MCF 10A (cell line): ENCODE measurements around the gene GRM1. TPM values are rescaled to one million over a fixed set of nuclear protein-coding genes. Genes with fewer than 3 reads are reported as not detected.

ENCODE experiments used
- BruUV-seq: library from RNA; stranded (reverse); fragments of 400-500 nt; replicated peaks from 2 replicates; lab custom pipeline; 2021; lab: Mats Ljungman, UMichigan
- CTCF ChIA-PET: fragments of 300-600 bp; sonication (Branson Sonifier 250); formaldehyde crosslinking; extraction: SDS; loops from one replicate; lab custom pipeline; 2021; ENCODE audit warnings: antibody characterized with exemption, inconsistent platforms; lab: Yijun Ruan, JAX
- POLR2A ChIA-PET: fragments of 300-600, 350-650 bp; sonication (Branson Sonifier 250); formaldehyde crosslinking; extraction: SDS; loops from one replicate; lab custom pipeline; 2020; ENCODE audit warnings: antibody characterized with exemption, inconsistent platforms; lab: Yijun Ruan, JAX
- DNase-seq: peaks from one replicate; pipeline ENCODE4 v3.0.0-alpha.2; 2018; ENCODE audit not compliant: unreplicated experiment
- H3K27ac Mint-ChIP-seq: one replicate; pipeline ENCODE4 v1.8.0; 2022; ENCODE audit warnings: mild to moderate bottlenecking, low read depth, mixed read lengths; ENCODE audit not compliant: unreplicated experiment
- H3K27me3 Mint-ChIP-seq: one replicate; pipeline ENCODE4 v1.8.0; 2022; ENCODE audit warnings: mixed read lengths; ENCODE audit not compliant: insufficient read depth, unreplicated experiment
- H3K36me3 Mint-ChIP-seq: one replicate; pipeline ENCODE4 v1.8.0; 2022; ENCODE audit warnings: mild to moderate bottlenecking, moderate library complexity, mixed read lengths; ENCODE audit not compliant: insufficient read depth, unreplicated experiment
- H3K4me1 Mint-ChIP-seq: one replicate; pipeline ENCODE4 v1.8.0; 2022; ENCODE audit warnings: mixed read lengths; ENCODE audit not compliant: insufficient read depth, unreplicated experiment
- H3K4me3 Mint-ChIP-seq: one replicate; pipeline ENCODE4 v1.8.0; 2022; ENCODE audit warnings: mild to moderate bottlenecking, moderate library complexity, mixed read lengths; ENCODE audit not compliant: unreplicated experiment
- H3K9me3 Mint-ChIP-seq: one replicate; pipeline ENCODE4 v1.8.0; 2022; ENCODE audit warnings: mixed read lengths; ENCODE audit not compliant: unreplicated experiment
- CTCF ChIP-seq: fragments of 200-600 bp; IDR thresholded peaks from one replicate; pipeline ENCODE4 v1.8.0; 2022; ENCODE audit warnings: antibody characterized with exemption, mild to moderate bottlenecking; ENCODE audit not compliant: unreplicated experiment
- intact Hi-C: fragments of 100-400 bp; cut with micrococcal nuclease; formaldehyde crosslinking; loops from 2 replicates; pipeline ENCODE4 v1.14.1; 2022
- total RNA-seq: library from RNA; stranded (reverse); gene quantifications from 2 replicates; pipeline ENCODE4 v1.2.3, GENCODE V29; 2022

The GRM1 gene
- total RNA-seq, 1 experiment from 2014 or later, result not detected

GRCh38 chr6:146246028-146246427 lies 217.2 kb downstream of the GRM1 start:
- intact Hi-C loops, result no loop called here
- H3K4me3 Mint-ChIP-seq, result no peak overlapping the region
- TF ChIP-seq CTCF, result no peak
- H3K9me3 Mint-ChIP-seq, result peaks cover 11% of the 10 kb centered on the region
- H3K27ac Mint-ChIP-seq, result no peak overlapping the region
- ChIA-PET POLR2A (no interaction called here), CTCF (interaction anchor here (0.9 kb wide), 1 partner anchor 21 kb away, joined by 3 read pairs; no protein-coding TSS in a partner anchor)
- DNase-seq, result no peak
- no peaks in the 10 kb centered on the region for H3K4me1 Mint-ChIP-seq
- H3K27me3 Mint-ChIP-seq, result peaks cover 1% of the 10 kb centered on the region
- H3K36me3 Mint-ChIP-seq, result no peaks in the 10 kb centered on the region
- BruUV-seq, result no TSS peak

DNA sequence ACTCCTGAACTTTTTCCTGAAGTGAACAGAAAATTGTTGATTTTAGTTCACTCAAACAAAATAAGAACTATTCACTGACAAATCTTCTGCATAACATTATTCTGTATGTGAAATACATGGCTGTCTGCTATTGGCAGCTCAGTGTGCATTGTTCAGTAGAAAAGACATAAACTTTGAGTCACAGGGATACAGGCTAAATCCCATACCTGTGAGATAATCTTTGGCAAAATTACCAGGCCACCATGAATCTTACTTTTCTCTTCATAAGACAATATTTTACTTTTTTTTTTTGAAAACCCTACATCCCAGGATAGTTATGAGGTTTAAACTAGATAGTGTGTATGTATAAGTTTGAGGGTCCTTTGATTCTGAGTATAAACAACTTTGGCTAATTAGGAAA lies 224.8 kb downstream of the GRM1 start:
- Mint-ChIP-seq H3K4me1 (peaks cover 5% of the 10 kb centered on the region), H3K27me3 (no peaks in the 10 kb centered on the region), H3K9me3 (no peaks in the 10 kb centered on the region), H3K27ac (no peak overlapping the region), H3K36me3 (no peaks in the 10 kb centered on the region), H3K4me3 (no peak overlapping the region)
- intact Hi-C loops, result no loop called here
- ChIA-PET CTCF (no interaction called here), POLR2A (interaction anchor here (0.6 kb wide), 2 partner anchors 31 to 80 kb away, joined by 3 to 5 read pairs; no protein-coding TSS in a partner anchor)
- no peak for TF ChIP-seq CTCF
- no peak for DNase-seq
- BruUV-seq, result no TSS peak

- ChIA-PET CTCF (interaction anchor here (1.0 kb wide), 1 partner anchor 11 kb away, joined by 3 read pairs; no protein-coding TSS in a partner anchor), POLR2A (interaction anchor here (0.6 kb wide), 1 partner anchor 100 kb away, joined by 3 read pairs; no protein-coding TSS in a partner anchor)
- peak overlapping the region; percentile 14 for H3K27ac Mint-ChIP-seq
- no peaks in the 10 kb centered on the region for H3K9me3 Mint-ChIP-seq
- no peaks in the 10 kb centered on the region for H3K27me3 Mint-ChIP-seq
- no TSS peak for BruUV-seq
- peaks cover 5% of the 10 kb centered on the region for H3K4me1 Mint-ChIP-seq
- no peak for TF ChIP-seq CTCF
- H3K36me3 Mint-ChIP-seq, result no peaks in the 10 kb centered on the region
- intact Hi-C loops, result loop anchor here (1.0 kb wide), 1 partner anchor 442 kb away; no protein-coding TSS in a partner anchor
- no peak overlapping the region for H3K4me3 Mint-ChIP-seq
- peak; percentile 5 for DNase-seq
Measured at GRCh38 chr6:146258206-146258605, 229.3 kb downstream of the GRM1 start.

DNA sequence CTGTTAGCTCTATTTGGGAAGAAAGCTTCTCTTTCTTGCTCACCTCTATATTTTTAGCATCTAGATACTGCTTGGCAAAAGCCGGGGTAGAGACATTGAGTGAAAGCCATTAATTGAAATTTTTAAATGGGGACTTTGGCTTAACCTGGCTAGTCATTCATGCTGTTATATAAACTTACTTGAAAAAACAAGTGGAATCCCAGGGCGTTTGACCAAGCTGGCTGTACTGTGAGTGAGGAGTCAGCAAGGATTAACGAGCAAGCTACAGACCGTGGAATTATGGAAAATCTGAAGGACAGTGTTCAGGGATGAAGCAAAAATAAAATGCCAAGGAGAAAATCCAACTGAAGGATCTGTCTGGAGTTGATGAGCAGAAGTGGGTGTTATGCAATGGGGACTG lies 232.0 kb downstream of the GRM1 start:
- Mint-ChIP-seq H3K9me3 (no peaks in the 10 kb centered on the region), H3K4me1 (peaks cover 5% of the 10 kb centered on the region), H3K36me3 (no peaks in the 10 kb centered on the region), H3K27ac (no peak overlapping the region), H3K27me3 (no peaks in the 10 kb centered on the region), H3K4me3 (no peak overlapping the region)
- no TSS peak for BruUV-seq
- ChIA-PET POLR2A (no interaction called here), CTCF (interaction anchor here (0.7 kb wide), 1 partner anchor 335 kb away, joined by 3 read pairs; no protein-coding TSS in a partner anchor)
- no peak for DNase-seq
- intact Hi-C loops, result no loop called here
- no peak for TF ChIP-seq CTCF
